Dendritic cell treated with granulocyte-macrophage colony-stimulating factor and Interleukin-4, amounts not matched to agents 40 ng/mL and 50 ng/mL, for 4 days (primary cell): ENCODE results near the gene NFIX.
"Not testable (repeated sequence)": the region's sequence is repeated elsewhere in the genome, so short reads cannot be mapped to it uniquely, and the experiment has no call there.

Source experiments
- H3K27ac Mint-ChIP-seq: one replicate; pipeline ENCODE4 v1.8.0; 2022; ENCODE audit warnings: mild to moderate bottlenecking, mixed read lengths
- H3K27me3 Mint-ChIP-seq: one replicate; pipeline ENCODE4 v1.8.0; 2022; ENCODE audit warnings: mild to moderate bottlenecking, mixed read lengths
- H3K36me3 Mint-ChIP-seq: one replicate; pipeline ENCODE4 v1.8.0; 2022; ENCODE audit warnings: low read depth, mixed read lengths
- H3K4me1 Mint-ChIP-seq: one replicate; pipeline ENCODE4 v1.8.0; 2022; ENCODE audit warnings: low read depth, mixed read lengths
- H3K4me3 Mint-ChIP-seq: one replicate; pipeline ENCODE4 v1.8.0; 2022; ENCODE audit warnings: mild to moderate bottlenecking, moderate library complexity, mixed read lengths
- H3K9me3 Mint-ChIP-seq: one replicate; pipeline ENCODE4 v1.8.0; 2022; ENCODE audit warnings: mixed read lengths
- intact Hi-C: fragments of 100-400 bp; cut with micrococcal nuclease; formaldehyde crosslinking; loops from one replicate; pipeline ENCODE4 v1.15.0; 2022

The NFIX gene

GRCh38 chr19:12994701-12995595, at the start of gene NFIX:
NFIX (plus strand) TSS chr19:12995475; CDS start chr19:12995838, 363 bp downstream.
- Mint-ChIP-seq H3K36me3 (peaks cover 4% of the 10 kb centered on the region), H3K4me1 (peaks cover 12% of the 10 kb centered on the region), H3K27me3 (peaks cover 45% of the 10 kb centered on the region), H3K27ac (peak within 1 kb of the TSS; percentile 29), H3K9me3 (no peaks in the 10 kb centered on the region), H3K4me3 (peak within 1 kb of the TSS; percentile 82)
- intact Hi-C loops = no loop called here

GRCh38 chr19:12945479-12946091, 49.7 kb upstream of the NFIX start, which contains the start of gene RAD23A:
RAD23A (plus strand) TSS chr19:12945862; CDS start chr19:12945949, 87 bp downstream.
- H3K27me3 Mint-ChIP-seq = no peaks in the 10 kb centered on the region
- peak within 1 kb of the TSS; percentile 92 for H3K4me3 Mint-ChIP-seq
- peaks cover 95% of the 10 kb centered on the region for H3K36me3 Mint-ChIP-seq
- peaks cover 71% of the 10 kb centered on the region for H3K4me1 Mint-ChIP-seq
- intact Hi-C loops = no loop called here
- H3K9me3 Mint-ChIP-seq = no peaks in the 10 kb centered on the region
- peak within 1 kb of the TSS; percentile 95 for H3K27ac Mint-ChIP-seq

GRCh38 chr19:12946092-12946721, 49.1 kb upstream of the NFIX start:
- intact Hi-C loops = no loop called here

GRCh38 chr19:12946731-12947496, 48.4 kb upstream of the NFIX start:
- Mint-ChIP-seq H3K36me3 (peaks cover 95% of the 10 kb centered on the region), H3K27me3 (no peaks in the 10 kb centered on the region), H3K4me3 (peak overlapping the region; percentile 92), H3K9me3 (no peaks in the 10 kb centered on the region), H3K4me1 (peaks cover 69% of the 10 kb centered on the region), H3K27ac (peak overlapping the region; percentile 95)
- intact Hi-C loops = no loop called here

More at GRCh38 chr19:12946092-12946721, 49.1 kb upstream of the NFIX start:
- Mint-ChIP-seq H3K27ac (peak overlapping the region; percentile 95), H3K27me3 (no peaks in the 10 kb centered on the region), H3K4me1 (peaks cover 69% of the 10 kb centered on the region), H3K36me3 (peaks cover 95% of the 10 kb centered on the region), H3K9me3 (no peaks in the 10 kb centered on the region), H3K4me3 (peak overlapping the region; percentile 92)

GRCh38 chr19:12947702-12948611, 47.3 kb upstream of the NFIX start:
- intact Hi-C loops = no loop called here
- H3K36me3 Mint-ChIP-seq = peaks cover 95% of the 10 kb centered on the region
- no peaks in the 10 kb centered on the region for H3K27me3 Mint-ChIP-seq
- peaks cover 71% of the 10 kb centered on the region for H3K4me1 Mint-ChIP-seq
- H3K9me3 Mint-ChIP-seq = no peaks in the 10 kb centered on the region
- H3K4me3 Mint-ChIP-seq = no peak overlapping the region
- peak overlapping the region; percentile 57 for H3K27ac Mint-ChIP-seq

- peaks cover 71% of the 10 kb centered on the region for H3K4me1 Mint-ChIP-seq
- no peaks in the 10 kb centered on the region for H3K27me3 Mint-ChIP-seq
- no peaks in the 10 kb centered on the region for H3K9me3 Mint-ChIP-seq
- H3K4me3 Mint-ChIP-seq = no peak overlapping the region
- intact Hi-C loops = no loop called here
- H3K27ac Mint-ChIP-seq = peak overlapping the region; percentile 80
- peaks cover 95% of the 10 kb centered on the region for H3K36me3 Mint-ChIP-seq
Observed at GRCh38 chr19:12948612-12949362, 46.5 kb upstream of the NFIX start.

- Mint-ChIP-seq H3K4me1 (peaks cover 74% of the 10 kb centered on the region), H3K27ac (peak overlapping the region; percentile 80), H3K4me3 (no peak overlapping the region)
Observed at GRCh38 chr19:12949363-12950283, 45.7 kb upstream of the NFIX start.

GRCh38 chr19:12952050-12952449, 43.2 kb upstream of the NFIX start:
- H3K27me3 Mint-ChIP-seq, intact Hi-C loops, H3K9me3 Mint-ChIP-seq, H3K4me3 Mint-ChIP-seq: not testable (repeated sequence)
- H3K4me1 Mint-ChIP-seq = peaks cover 88% of the 10 kb centered on the region
- peak overlapping the region; percentile 80 for H3K27ac Mint-ChIP-seq
- peaks cover 90% of the 10 kb centered on the region for H3K36me3 Mint-ChIP-seq

More at GRCh38 chr19:12949363-12950283, 45.7 kb upstream of the NFIX start:
- Mint-ChIP-seq H3K9me3 (no peaks in the 10 kb centered on the region), H3K27me3 (no peaks in the 10 kb centered on the region), H3K36me3 (peaks cover 95% of the 10 kb centered on the region)
- intact Hi-C loops = no loop called here

GRCh38 chr19:12952488-12953137, 42.7 kb upstream of the NFIX start:
- Mint-ChIP-seq H3K4me3 (peak overlapping the region; percentile 24), H3K4me1 (peaks cover 86% of the 10 kb centered on the region), H3K9me3 (no peaks in the 10 kb centered on the region), H3K27ac (peak overlapping the region; percentile 80), H3K36me3 (peaks cover 87% of the 10 kb centered on the region), H3K27me3 (no peaks in the 10 kb centered on the region)
- intact Hi-C loops = no loop called here

- H3K27me3 Mint-ChIP-seq = no peaks in the 10 kb centered on the region
- H3K27ac Mint-ChIP-seq = peak overlapping the region; percentile 80
- intact Hi-C loops = no loop called here
- H3K4me3 Mint-ChIP-seq = no peak overlapping the region
- no peaks in the 10 kb centered on the region for H3K9me3 Mint-ChIP-seq
- peaks cover 80% of the 10 kb centered on the region for H3K36me3 Mint-ChIP-seq
- peaks cover 80% of the 10 kb centered on the region for H3K4me1 Mint-ChIP-seq
Observed at GRCh38 chr19:12953138-12953798, 42.0 kb upstream of the NFIX start.
